Liver (tissue), 9 donors: ENCODE data around the gene RARRES2. TPM values are rescaled to one million over a fixed set of nuclear protein-coding genes. Genes with fewer than 3 reads are reported as not detected.
"Not testable (repeated sequence)": the region's sequence is repeated elsewhere in the genome, so short reads cannot be mapped to it uniquely, and the experiment has no call there.

ENCODE experiments used
- DNase-seq: peaks from one replicate; pipeline ENCODE4 v3.0.0-alpha.2; 2017; ENCODE audit warnings: low spot score
- H3K27ac ChIP-seq, 2 donors: one replicate each; pipeline ENCODE4 v1.7.0; 2013; ENCODE audit warnings: inconsistent platforms in 2 of 2, low read length in 2 of 2, control low read depth in 1 of 2, low read depth in 1 of 2, mild to moderate bottlenecking in 1 of 2
- H3K27me3 ChIP-seq, 4 donors: one replicate each; pipeline versions ENCODE4 v1.6.1 to v1.7.0; 2013; ENCODE audit warnings: low read length in 3 of 4, inconsistent platforms in 1 of 4, mild to moderate bottlenecking in 1 of 4, moderate library complexity in 1 of 4; ENCODE audit not compliant: control insufficient read depth in 4 of 4, insufficient read depth in 4 of 4
- H3K36me3 ChIP-seq, 4 donors: one replicate each; pipeline versions ENCODE4 v1.6.1 to v1.7.0; 2013; ENCODE audit warnings: low read length in 3 of 4, mild to moderate bottlenecking in 3 of 4, low read depth in 1 of 4, moderate library complexity in 1 of 4; ENCODE audit not compliant: control insufficient read depth in 4 of 4, insufficient read depth in 3 of 4
- H3K4me1 ChIP-seq, 4 donors: one replicate each; pipeline versions ENCODE4 v1.6.1 to v1.7.0; 2013; ENCODE audit warnings: low read length in 3 of 4, mild to moderate bottlenecking in 3 of 4, moderate library complexity in 1 of 4; ENCODE audit not compliant: control insufficient read depth in 4 of 4, insufficient read depth in 4 of 4
- H3K4me3 ChIP-seq, 3 donors: one replicate each; pipeline versions ENCODE4 v1.6.1 to v1.7.0; 2013; ENCODE audit warnings: low read length in 3 of 3, control low read depth in 1 of 3, low read depth in 1 of 3, mild to moderate bottlenecking in 1 of 3
- H3K9ac ChIP-seq, 2 donors: one replicate each; pipeline ENCODE4 v1.7.0; 2013; ENCODE audit warnings: low read length in 2 of 2, mild to moderate bottlenecking in 2 of 2, moderate library complexity in 2 of 2, control low read depth in 1 of 2, low read depth in 1 of 2
- H3K9me3 ChIP-seq, 4 donors: one replicate each; pipeline versions ENCODE4 v1.6.1 to v1.7.0; 2013; ENCODE audit warnings: low read length in 3 of 4; ENCODE audit not compliant: control insufficient read depth in 4 of 4
- CTCF ChIP-seq: fragments of 150-350 bp; IDR thresholded peaks from 2 replicates; pipeline ENCODE4 v1.5.1; 2017; ENCODE audit warnings: improper control_type of control experiment, low read depth, low read length; ENCODE audit not compliant: missing input control
- EGR1 ChIP-seq, 2 donors: IDR thresholded peaks; 2 replicates each; pipeline ENCODE4 v1.6.1; 2016 to 2018; ENCODE audit warnings: antibody characterized with exemption in 2 of 2, low read depth in 2 of 2
- FOXA2 ChIP-seq: IDR thresholded peaks from 2 replicates; pipeline ENCODE4 v1.6.1; 2016; ENCODE audit warnings: antibody characterized with exemption
- GABPA ChIP-seq, 2 donors: IDR thresholded peaks in 1 of 2; conservative IDR thresholded peaks in 1 of 2; 2 replicates each; pipeline ENCODE4 v1.6.1; 2016; ENCODE audit warnings: antibody characterized with exemption in 2 of 2, mild to moderate bottlenecking in 1 of 2, moderate library complexity in 1 of 2
- HNF4A ChIP-seq, 2 donors: conservative IDR thresholded peaks; 2 replicates each; pipeline ENCODE4 v1.6.1; 2016; ENCODE audit warnings: antibody characterized with exemption in 2 of 2, mild to moderate bottlenecking in 2 of 2
- HNF4G ChIP-seq: IDR thresholded peaks from 2 replicates; pipeline ENCODE4 v1.6.1; 2016; ENCODE audit warnings: antibody characterized with exemption
- MAX ChIP-seq: IDR thresholded peaks from 2 replicates; pipeline ENCODE4 v1.6.1; 2016; ENCODE audit warnings: antibody characterized with exemption
- NR2F2 ChIP-seq: IDR thresholded peaks from 2 replicates; pipeline ENCODE4 v1.6.1; 2016; ENCODE audit warnings: antibody characterized with exemption
- RAD21 ChIP-seq, 2 donors: IDR thresholded peaks; 2 replicates each; pipeline ENCODE4 v1.6.1; 2016; ENCODE audit warnings: antibody characterized with exemption in 2 of 2, mild to moderate bottlenecking in 2 of 2
- REST ChIP-seq: IDR thresholded peaks from 2 replicates; pipeline ENCODE4 v1.6.1; 2016; ENCODE audit warnings: antibody characterized with exemption, mild to moderate bottlenecking
- RXRA ChIP-seq, 2 donors: IDR thresholded peaks; 2 replicates each; pipeline ENCODE4 v1.6.1; 2017 to 2018; ENCODE audit warnings: antibody characterized with exemption in 2 of 2, mild to moderate bottlenecking in 1 of 2
- SP1 ChIP-seq: IDR thresholded peaks from 2 replicates; pipeline ENCODE4 v1.6.1; 2018; ENCODE audit warnings: antibody characterized with exemption, mild to moderate bottlenecking
- TAF1 ChIP-seq: conservative IDR thresholded peaks from 2 replicates; pipeline ENCODE4 v1.6.1; 2016; ENCODE audit warnings: antibody characterized with exemption, mild to moderate bottlenecking
- YY1 ChIP-seq: IDR thresholded peaks from 2 replicates; pipeline ENCODE4 v1.6.1; 2016; ENCODE audit warnings: antibody characterized with exemption, mild to moderate bottlenecking
- WGBS: extraction: QIAGEN DNeasy Blood & Tissue Kit; methylation state at CpG from one replicate; pipeline ENCODE4 v1.1.7; 2013; 5-methylcytosine and 5-hydroxymethylcytosine counted together
- polyA plus RNA-seq, 2 donors: library from polyadenylated mRNA; stranded (reverse) in 1 of 2; unstranded in 1 of 2; fragments of 200-250 nt in 1 of 2; fragments of >200 nt in 1 of 2; fragmentation: Nextera tagmentation in 1 of 2; extraction: Ambion mirVana in 1 of 2; gene quantifications; one replicate each; pipeline versions ENCODE4 v1.2.1 to v1.2.3, GENCODE V29; 2013 to 2015
- total RNA-seq, 2 donors: library from RNA; depleted of rRNA; stranded (reverse); fragments of >200 nt; gene quantifications; one replicate each; pipeline ENCODE4 v1.2.3, GENCODE V29; 2014
- TF ChIP-seq, protein P1 (sequence below): IDR thresholded peaks from 2 replicates; pipeline ENCODE4 v1.6.1; 2016; ENCODE audit warnings: antibody characterized with exemption
- donor health status: healthy.
- donor health status: healthy.
- donor health status: healthy.
- donor health status: healthy.
- donor health status: healthy.

RARRES2 gene
- total and polyA plus RNA-seq, 4 donors, result 149 to 1,915 (median 842) TPM

DNA sequence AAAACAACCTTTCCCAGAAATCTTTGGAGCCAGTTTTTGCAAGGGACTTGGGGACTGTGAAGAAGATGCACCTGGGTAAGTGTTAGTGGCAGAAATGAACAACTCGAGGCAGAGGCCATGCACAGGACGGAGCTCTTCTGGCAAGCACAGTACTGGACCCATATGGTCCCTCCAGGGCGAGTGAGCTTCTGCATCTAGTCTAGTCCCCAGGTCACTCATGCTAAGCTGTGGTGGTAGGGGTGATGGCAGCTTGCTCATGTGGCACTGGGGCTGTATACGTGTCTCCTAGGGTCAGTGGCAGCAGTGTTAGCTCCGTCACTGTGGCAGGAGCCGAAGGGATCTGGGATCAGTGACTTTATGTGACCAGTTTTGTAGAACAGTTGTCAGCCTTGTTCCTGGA is 27.6 kb downstream of the RARRES2 start:
- Histone ChIP-seq H3K9ac (no peak overlapping the region), H3K27me3 (no peaks in the 10 kb centered on the region), H3K9me3 (no peaks in the 10 kb centered on the region), H3K4me3 (no peak overlapping the region), H3K27ac (no peak overlapping the region), H3K36me3 (no peaks in the 10 kb centered on the region), H3K4me1 (peaks cover 0 to 8% (median 4%) of the 10 kb centered on the region in 4 donors)
- TF ChIP-seq RXRA (IDR thresholded peaks at IDR 0.05) (no peak), YY1 (no peak), CTCF (no peak), FOXA2 (no peak)
- TF ChIP-seq, protein P1, sequence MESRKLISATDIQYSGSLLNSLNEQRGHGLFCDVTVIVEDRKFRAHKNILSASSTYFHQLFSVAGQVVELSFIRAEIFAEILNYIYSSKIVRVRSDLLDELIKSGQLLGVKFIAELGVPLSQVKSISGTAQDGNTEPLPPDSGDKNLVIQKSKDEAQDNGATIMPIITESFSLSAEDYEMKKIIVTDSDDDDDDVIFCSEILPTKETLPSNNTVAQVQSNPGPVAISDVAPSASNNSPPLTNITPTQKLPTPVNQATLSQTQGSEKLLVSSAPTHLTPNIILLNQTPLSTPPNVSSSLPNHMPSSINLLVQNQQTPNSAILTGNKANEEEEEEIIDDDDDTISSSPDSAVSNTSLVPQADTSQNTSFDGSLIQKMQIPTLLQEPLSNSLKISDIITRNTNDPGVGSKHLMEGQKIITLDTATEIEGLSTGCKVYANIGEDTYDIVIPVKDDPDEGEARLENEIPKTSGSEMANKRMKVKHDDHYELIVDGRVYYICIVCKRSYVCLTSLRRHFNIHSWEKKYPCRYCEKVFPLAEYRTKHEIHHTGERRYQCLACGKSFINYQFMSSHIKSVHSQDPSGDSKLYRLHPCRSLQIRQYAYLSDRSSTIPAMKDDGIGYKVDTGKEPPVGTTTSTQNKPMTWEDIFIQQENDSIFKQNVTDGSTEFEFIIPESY, result no peak
- WGBS, result 96% methylated on average over 6 of the region's 6 CpGs
- no peak for DNase-seq

DNA sequence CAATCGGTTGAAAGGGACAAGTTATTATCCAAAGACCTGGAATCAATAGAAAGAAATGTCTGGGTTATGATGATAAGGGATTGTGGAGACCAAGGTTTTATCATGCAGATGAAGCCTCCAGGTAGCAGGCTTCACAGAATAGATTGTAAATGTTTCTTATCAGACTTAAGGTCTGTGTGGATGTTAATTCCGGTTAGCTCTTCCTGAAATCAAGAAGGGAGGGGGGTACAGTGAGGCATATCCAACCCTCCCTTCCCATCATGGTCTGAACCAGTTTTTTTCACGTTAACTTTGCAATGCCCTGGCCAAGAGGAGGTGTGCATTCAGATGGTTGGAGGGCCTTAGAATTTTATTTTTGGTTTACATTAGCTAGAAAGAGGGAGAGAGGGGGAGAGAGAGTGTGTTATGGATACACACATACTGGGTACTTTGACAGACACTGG is 28.0 kb downstream of the RARRES2 start:
- peaks cover 0 to 8% (median 3%) of the 10 kb centered on the region in 4 donors for H3K4me1 ChIP-seq
- no peak overlapping the region for H3K9ac ChIP-seq
- no peaks in the 10 kb centered on the region for H3K36me3 ChIP-seq
- no peak for DNase-seq
- H3K4me3 ChIP-seq, result no peak overlapping the region
- TF ChIP-seq GABPA (IDR thresholded peaks at IDR 0.05 in 1 of 2, conservative IDR thresholded peaks at IDR 0.05 in 1 of 2) (no peak), HNF4G (no peak), RAD21 (IDR thresholded peaks at IDR 0.05) (no peak), YY1 (no peak), SP1 (no peak), EGR1 (IDR thresholded peaks at IDR 0.05; ENCODE audit: low read depth in 2 of 2) (no peak), FOXA2 (no peak), HNF4A (conservative IDR thresholded peaks at IDR 0.05) (no peak), NR2F2 (no peak), TAF1 (no peak), REST (no peak), RXRA (IDR thresholded peaks at IDR 0.05) (no peak), MAX (no peak), CTCF (no peak)
- TF ChIP-seq, protein P1, result no peak
- no peaks in the 10 kb centered on the region for H3K9me3 ChIP-seq
- H3K27ac ChIP-seq, result no peak overlapping the region
- WGBS, result 92% methylated on average over 3 of the region's 3 CpGs
- H3K27me3 ChIP-seq, result no peaks in the 10 kb centered on the region

GRCh38 chr7:150312649-150313366 is 28.6 kb downstream of the RARRES2 start:
- H3K9ac ChIP-seq, H3K9me3 ChIP-seq, H3K4me1 ChIP-seq, H3K4me3 ChIP-seq, DNase-seq, H3K27me3 ChIP-seq, H3K27ac ChIP-seq, H3K36me3 ChIP-seq: not testable (repeated sequence)
- 93% methylated on average over 7 of the region's 7 CpGs for WGBS
